GM06990 (cell line): ENCODE measurements around the gene CAST.

Source experiments
- DNase-seq: peaks from one replicate; pipeline ENCODE4 v3.0.0-alpha.2; 2011; ENCODE audit not compliant: insufficient read length; ENCODE audit errors: extremely low read depth
- H3K27me3 ChIP-seq: replicated peaks from 2 replicates; pipeline ENCODE4 v1.6.0; 2011; ENCODE audit warnings: low read length; ENCODE audit not compliant: control insufficient read depth, insufficient read depth
- H3K36me3 ChIP-seq: 2 replicates; pipeline ENCODE4 v1.5.1; 2011; ENCODE audit warnings: low read length; ENCODE audit not compliant: control insufficient read depth, insufficient read depth
- H3K4me3 ChIP-seq: replicated peaks from 2 replicates; pipeline ENCODE4 v1.5.1; 2011; ENCODE audit warnings: low read depth, mild to moderate bottlenecking, control low read depth, low read length
- CTCF ChIP-seq: IDR thresholded peaks from 2 replicates; pipeline ENCODE4 v1.5.1; 2011; ENCODE audit warnings: low read length, control low read depth, mild to moderate bottlenecking, inconsistent platforms; ENCODE audit not compliant: insufficient read depth, poor library complexity, severe bottlenecking

Gene CAST

GRCh38 chr5:96765043-96765442 lies 102.9 kb downstream of the CAST start:
- TF ChIP-seq CTCF: no peak
- no peak for DNase-seq
- no peak overlapping the region for H3K4me3 ChIP-seq
- H3K27me3 ChIP-seq: no peaks in the 10 kb centered on the region
- H3K36me3 ChIP-seq: peaks cover 15% of the 10 kb centered on the region

- no peaks in the 10 kb centered on the region for H3K27me3 ChIP-seq
- DNase-seq: no peak
Observed at GRCh38 chr5:96768708-96769251, 106.6 kb downstream of the CAST start.

GRCh38 chr5:96771395-96771794 lies 109.2 kb downstream of the CAST start:
- no peaks in the 10 kb centered on the region for H3K27me3 ChIP-seq
- no peak overlapping the region for H3K4me3 ChIP-seq
- H3K36me3 ChIP-seq: peaks cover 13% of the 10 kb centered on the region
- DNase-seq: no peak
- TF ChIP-seq CTCF: no peak

More at GRCh38 chr5:96768708-96769251, 106.6 kb downstream of the CAST start:
- Histone ChIP-seq H3K4me3 (no peak overlapping the region), H3K36me3 (peaks cover 15% of the 10 kb centered on the region)
- TF ChIP-seq CTCF: no peak

- no peak overlapping the region for H3K4me3 ChIP-seq
- no peaks in the 10 kb centered on the region for H3K27me3 ChIP-seq
- TF ChIP-seq CTCF: no peak
- H3K36me3 ChIP-seq: peaks cover 12% of the 10 kb centered on the region
- DNase-seq: no peak
Observed at GRCh38 chr5:96772111-96772510, 109.9 kb downstream of the CAST start.

GRCh38 chr5:96772542-96772941 lies 110.4 kb downstream of the CAST start:
- H3K27me3 ChIP-seq: no peaks in the 10 kb centered on the region
- peaks cover 12% of the 10 kb centered on the region for H3K36me3 ChIP-seq
- TF ChIP-seq CTCF: no peak
- no peak overlapping the region for H3K4me3 ChIP-seq
- no peak for DNase-seq

GRCh38 chr5:96775050-96775449 lies 112.9 kb downstream of the CAST start:
- DNase-seq: no peak
- H3K36me3 ChIP-seq: peaks cover 13% of the 10 kb centered on the region
- H3K4me3 ChIP-seq: no peak overlapping the region
- no peaks in the 10 kb centered on the region for H3K27me3 ChIP-seq
- no peak for TF ChIP-seq CTCF
